Thyroid gland (tissue), 4 donors: ENCODE measurements around the gene KCNIP1. TPM values are rescaled to one million over a fixed set of nuclear protein-coding genes. Genes with fewer than 3 reads are reported as not detected.

Experiments
- DNase-seq, 2 donors: peaks; one replicate each; pipeline ENCODE4 v3.0.0-alpha.2; 2019
- H3K27ac ChIP-seq, 3 donors: fragments of 200-600 bp; sonication (generic); 1 replicate in 2 of 3; 2 replicates in 1 of 3; pipeline ENCODE4 v1.5.1; 2016 to 2019; ENCODE audit warnings: mild to moderate bottlenecking in 1 of 3, moderate library complexity in 1 of 3
- H3K27me3 ChIP-seq: fragments of 200-600 bp; sonication (generic); one replicate; pipeline ENCODE4 v1.5.1; 2019
- H3K36me3 ChIP-seq, 2 donors: fragments of 200-600 bp; sonication (generic); one replicate each; pipeline ENCODE4 v1.5.1; 2016 to 2019
- H3K4me1 ChIP-seq, 2 donors: fragments of 200-600 bp; sonication (generic); one replicate each; pipeline ENCODE4 v1.5.1; 2017 to 2019
- H3K4me3 ChIP-seq, 3 donors: fragments of 200-600 bp; sonication (generic); replicated peaks in 1 of 3; 1 replicate in 2 of 3; 2 replicates in 1 of 3; pipeline ENCODE4 v1.5.1; 2016; ENCODE audit warnings: mild to moderate bottlenecking in 1 of 3
- H3K9me3 ChIP-seq: fragments of 200-600 bp; sonication (generic); one replicate; pipeline ENCODE4 v1.5.1; 2017
- POLR2A ChIP-seq, 2 donors: fragments of 450-650 bp; IDR thresholded peaks; one replicate each; pipeline ENCODE4 v1.6.1; 2017; ENCODE audit warnings: antibody characterized with exemption in 2 of 2, mild to moderate bottlenecking in 2 of 2, moderate library complexity in 1 of 2
- WGBS, 2 donors: methylation state at CpG; one replicate each; pipeline ENCODE4 v1.1.5; 2017; 5-methylcytosine and 5-hydroxymethylcytosine counted together
- intact Hi-C: fragments of 100-400 bp; cut with DNase I; formaldehyde crosslinking; loops from one replicate; pipeline ENCODE4 v1.15.1; 2023
- total RNA-seq, 4 donors: library from RNA; depleted of rRNA; stranded (reverse); fragments of >200 nt; gene quantifications; one replicate each; pipeline ENCODE4 v1.2.3, GENCODE V29; 2016
- TF ChIP-seq, protein P1 (sequence below), 6 experiments: fragments of 200-600 bp in 3 of 6; fragments of 450-650 bp in 3 of 6; sonication (generic) in 3 of 6; IDR thresholded peaks; one replicate each; pipeline ENCODE4 v1.5.1; 2016 to 2019; ENCODE audit warnings: antibody characterized with exemption in 6 of 6, mild to moderate bottlenecking in 2 of 6, inconsistent platforms in 1 of 6, moderate library complexity in 1 of 6

The KCNIP1 gene
- 1 to 10 TPM in 1 of 4 donors, under 1 TPM in 1, not detected in 2; 0.54 to 1.7 TPM for total RNA-seq

DNA sequence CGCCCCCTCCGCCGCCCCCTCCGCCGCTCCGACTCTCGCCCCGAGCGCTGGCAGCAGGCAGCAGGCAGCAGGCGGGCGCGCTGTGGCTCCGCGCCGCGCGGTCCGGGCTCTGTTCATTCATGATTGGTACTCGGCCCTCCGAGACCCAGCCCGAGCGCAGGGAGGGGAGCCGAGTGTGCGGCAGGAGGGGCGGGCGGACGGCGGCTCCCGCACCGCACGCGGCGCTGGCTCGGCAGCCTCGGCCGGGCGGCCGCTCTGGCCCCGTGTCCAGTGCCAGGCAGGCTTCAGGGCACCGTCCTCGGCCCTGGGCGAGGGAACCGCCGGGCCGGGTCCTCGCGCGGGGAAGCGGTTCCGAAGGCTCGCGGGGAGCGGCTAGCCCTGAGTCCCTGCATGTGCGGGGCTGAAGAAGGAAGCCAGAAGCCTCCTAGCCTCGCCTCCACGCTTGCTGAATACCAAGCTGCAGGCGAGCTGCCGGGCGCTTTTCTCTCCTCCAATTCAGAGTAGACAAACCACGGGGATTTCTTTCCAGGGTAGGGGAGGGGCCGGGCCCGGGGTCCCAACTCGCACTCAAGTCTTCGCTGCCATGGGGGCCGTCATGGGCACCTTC is at the start of gene KCNIP1:
KCNIP1 (plus strand) TSS at position 31 of the 607 bp plus-strand sequence.
- Histone ChIP-seq H3K27ac (no peak within 1 kb of the TSS), H3K36me3 (no peaks in the 10 kb centered on the region), H3K27me3 (no peaks in the 10 kb centered on the region), H3K4me1 (peaks cover 0 to 6% of the 10 kb centered on the region in 2 donors), H3K4me3 (no peak within 1 kb of the TSS), H3K9me3 (no peaks in the 10 kb centered on the region)
- no peak for TF ChIP-seq POLR2A (IDR thresholded peaks at IDR 0.05)
- TF ChIP-seq, protein P1, sequence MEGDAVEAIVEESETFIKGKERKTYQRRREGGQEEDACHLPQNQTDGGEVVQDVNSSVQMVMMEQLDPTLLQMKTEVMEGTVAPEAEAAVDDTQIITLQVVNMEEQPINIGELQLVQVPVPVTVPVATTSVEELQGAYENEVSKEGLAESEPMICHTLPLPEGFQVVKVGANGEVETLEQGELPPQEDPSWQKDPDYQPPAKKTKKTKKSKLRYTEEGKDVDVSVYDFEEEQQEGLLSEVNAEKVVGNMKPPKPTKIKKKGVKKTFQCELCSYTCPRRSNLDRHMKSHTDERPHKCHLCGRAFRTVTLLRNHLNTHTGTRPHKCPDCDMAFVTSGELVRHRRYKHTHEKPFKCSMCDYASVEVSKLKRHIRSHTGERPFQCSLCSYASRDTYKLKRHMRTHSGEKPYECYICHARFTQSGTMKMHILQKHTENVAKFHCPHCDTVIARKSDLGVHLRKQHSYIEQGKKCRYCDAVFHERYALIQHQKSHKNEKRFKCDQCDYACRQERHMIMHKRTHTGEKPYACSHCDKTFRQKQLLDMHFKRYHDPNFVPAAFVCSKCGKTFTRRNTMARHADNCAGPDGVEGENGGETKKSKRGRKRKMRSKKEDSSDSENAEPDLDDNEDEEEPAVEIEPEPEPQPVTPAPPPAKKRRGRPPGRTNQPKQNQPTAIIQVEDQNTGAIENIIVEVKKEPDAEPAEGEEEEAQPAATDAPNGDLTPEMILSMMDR (IDR thresholded peaks at IDR 0.05) = no peak
- 22 to 33% methylated on average over 3 to 11 of the region's 65 CpGs for WGBS, 2 donors
- peak; percentile 35 to 44 for DNase-seq
- intact Hi-C loops = no loop called here

DNA sequence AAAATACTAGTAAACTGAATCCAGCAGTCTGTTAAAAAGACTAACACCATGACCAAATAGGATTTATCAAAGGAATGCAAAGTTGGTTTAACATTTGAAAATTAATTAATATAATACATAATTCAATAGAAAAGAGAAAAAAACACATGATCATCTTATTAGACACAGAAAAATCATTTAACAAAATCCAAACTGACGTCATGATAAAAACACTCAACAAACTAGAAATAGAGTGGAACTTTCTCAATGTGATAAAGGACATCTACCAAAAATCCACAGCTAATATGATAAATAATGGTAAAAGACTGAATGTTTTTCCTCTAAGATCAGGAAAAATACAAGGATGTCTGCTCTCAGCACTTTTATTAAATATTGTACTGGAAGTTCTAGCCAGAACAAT is 40.4 kb upstream of the KCNIP1 start:
- H3K36me3 ChIP-seq = no peaks in the 10 kb centered on the region
- no peak overlapping the region for H3K27ac ChIP-seq
- TF ChIP-seq, protein P1 (IDR thresholded peaks at IDR 0.05) = no peak
- TF ChIP-seq POLR2A (IDR thresholded peaks at IDR 0.05) = no peak
- no peaks in the 10 kb centered on the region for H3K4me1 ChIP-seq
- H3K27me3 ChIP-seq = no peaks in the 10 kb centered on the region
- 93% methylated on average over 1 of the region's 1 CpG for WGBS, 2 donors
- no peak overlapping the region for H3K4me3 ChIP-seq
- DNase-seq = no peak
- no peaks in the 10 kb centered on the region for H3K9me3 ChIP-seq
- intact Hi-C loops = no loop called here

DNA sequence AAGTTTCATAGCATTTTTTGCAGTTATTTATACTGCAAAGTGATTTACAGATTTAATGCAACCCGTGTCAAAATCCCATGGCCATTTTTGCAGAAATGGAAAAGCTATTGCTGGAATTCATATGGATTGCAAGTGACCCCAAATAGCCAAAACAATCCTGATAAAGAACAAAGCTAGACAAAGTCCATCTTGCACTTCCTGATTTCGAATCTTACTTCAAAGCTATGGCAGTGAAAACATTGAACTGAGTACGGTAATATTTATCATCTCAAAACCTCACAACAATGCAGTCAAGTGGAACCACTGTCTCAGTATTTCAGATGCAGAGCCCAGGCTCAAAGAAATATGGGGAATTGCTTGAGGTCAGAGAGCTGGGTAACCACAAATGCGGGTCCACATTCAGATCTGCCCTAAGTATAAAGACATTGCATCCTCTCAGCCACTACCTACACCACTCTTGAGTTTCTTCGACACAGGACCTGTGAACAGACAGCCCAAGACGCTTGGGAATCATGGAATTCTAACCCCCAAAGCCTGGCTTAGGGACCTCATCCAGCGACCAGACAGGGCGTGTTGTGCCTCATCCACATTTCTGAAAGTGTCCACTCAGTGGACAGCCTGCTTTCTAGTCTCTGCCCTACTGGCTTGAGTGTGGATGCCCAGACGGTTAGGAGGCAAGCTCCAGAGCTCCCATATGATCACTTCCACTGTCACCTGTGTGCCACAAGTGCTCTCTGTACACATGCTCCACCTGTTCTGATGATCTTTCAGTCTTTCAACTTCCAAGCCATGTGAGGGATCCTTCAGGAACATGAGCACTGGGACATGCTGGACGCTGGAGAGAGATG is 39.3 kb upstream of the KCNIP1 start:
- no peaks in the 10 kb centered on the region for H3K4me1 ChIP-seq
- no peak overlapping the region for H3K27ac ChIP-seq
- no peak for TF ChIP-seq POLR2A (IDR thresholded peaks at IDR 0.05)
- TF ChIP-seq, protein P1 (IDR thresholded peaks at IDR 0.05) = no peak
- no peak overlapping the region for H3K4me3 ChIP-seq
- H3K27me3 ChIP-seq = no peaks in the 10 kb centered on the region
- intact Hi-C loops = no loop called here
- H3K36me3 ChIP-seq = no peaks in the 10 kb centered on the region
- 70 to 79% methylated on average over 10 of the region's 10 CpGs for WGBS, 2 donors
- DNase-seq = no peak
- H3K9me3 ChIP-seq = no peaks in the 10 kb centered on the region

DNA sequence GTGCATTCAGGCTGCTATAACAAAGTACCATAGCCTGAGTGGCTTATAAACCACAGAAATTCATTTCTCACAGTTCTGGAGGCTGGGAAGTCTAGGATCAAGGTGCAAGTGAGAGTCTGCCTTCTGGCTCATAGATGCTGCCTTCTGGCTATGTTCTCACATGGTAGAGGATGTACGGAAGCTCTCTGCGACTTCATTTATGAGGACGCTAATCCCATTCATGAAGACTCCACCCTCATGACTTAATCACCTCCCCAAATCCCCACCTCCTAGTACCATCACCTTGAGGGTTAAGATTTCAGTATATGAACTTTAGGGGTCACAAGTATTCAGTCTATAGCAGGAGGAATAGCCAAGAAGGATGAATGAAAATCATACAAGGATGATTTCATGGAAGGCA is 37.3 kb upstream of the KCNIP1 start:
- Histone ChIP-seq H3K4me1 (no peaks in the 10 kb centered on the region), H3K4me3 (no peak overlapping the region), H3K27me3 (no peaks in the 10 kb centered on the region), H3K36me3 (no peaks in the 10 kb centered on the region), H3K9me3 (no peaks in the 10 kb centered on the region), H3K27ac (no peak overlapping the region)
- intact Hi-C loops = no loop called here
- TF ChIP-seq, protein P1 (IDR thresholded peaks at IDR 0.05) = no peak
- no peak for TF ChIP-seq POLR2A (IDR thresholded peaks at IDR 0.05)
- DNase-seq = no peak
- WGBS, 2 donors = 86 to 96% methylated on average over 3 of the region's 3 CpGs
